ENCODE measurements around the gene KLF5.
"Not testable (repeated sequence)": the region's sequence is repeated elsewhere in the genome, so short reads cannot be mapped to it uniquely, and the experiment has no call there.

Gene KLF5

DNA sequence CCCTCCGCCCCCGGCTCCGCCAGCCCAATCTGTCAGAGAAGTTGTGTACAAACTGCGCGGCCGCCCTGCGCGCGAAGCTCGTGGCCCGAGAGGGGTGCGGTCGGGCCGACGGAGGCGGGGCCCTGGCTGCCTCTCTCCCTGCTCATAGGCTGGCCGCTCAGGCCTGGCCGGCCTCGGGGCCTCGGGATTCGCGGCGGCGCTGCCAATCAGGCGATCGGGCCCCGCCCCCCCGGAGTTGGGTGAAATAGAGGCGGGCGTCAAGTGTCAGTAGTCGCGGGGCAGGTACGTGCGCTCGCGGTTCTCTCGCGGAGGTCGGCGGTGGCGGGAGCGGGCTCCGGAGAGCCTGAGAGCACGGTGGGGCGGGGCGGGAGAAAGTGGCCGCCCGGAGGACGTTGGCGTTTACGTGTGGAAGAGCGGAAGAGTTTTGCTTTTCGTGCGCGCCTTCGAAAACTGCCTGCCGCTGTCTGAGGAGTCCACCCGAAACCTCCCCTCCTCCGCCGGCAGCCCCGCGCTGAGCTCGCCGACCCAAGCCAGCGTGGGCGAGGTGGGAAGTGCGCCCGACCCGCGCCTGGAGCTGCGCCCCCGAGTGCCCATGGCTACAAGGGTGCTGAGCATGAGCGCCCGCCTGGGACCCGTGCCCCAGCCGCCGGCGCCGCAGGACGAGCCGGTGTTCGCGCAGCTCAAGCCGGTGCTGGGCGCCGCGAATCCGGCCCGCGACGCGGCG lies at the start of gene KLF5:
TSS of gene KLF5 (plus strand) at position 270 of the 724 bp plus-strand sequence. CDS start at position 593, 323 bp downstream.
- peak; percentile 46 for DNase-seq (ENCODE audit: low read depth)

DNA sequence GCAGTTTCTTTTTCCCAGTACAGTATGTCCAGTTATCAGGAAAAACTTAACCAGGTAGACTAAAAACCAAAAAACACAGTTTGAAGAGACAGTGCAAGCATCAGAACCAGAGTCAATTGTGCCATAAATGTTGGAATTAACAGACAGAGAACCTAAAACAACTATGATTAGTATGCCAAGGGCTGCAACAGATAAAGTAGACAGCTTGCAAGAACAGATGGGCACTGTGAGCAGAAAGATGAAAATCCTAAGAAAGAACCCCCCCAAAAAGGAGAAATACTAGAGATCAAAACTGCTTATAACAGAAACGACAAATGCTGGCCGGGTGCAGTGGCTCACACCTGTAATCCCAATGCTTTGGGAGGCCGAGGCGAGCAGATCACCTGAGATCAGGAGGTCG lies 47.1 kb upstream of the KLF5 start:
- no peak for DNase-seq (ENCODE audit: low read depth)

DNA sequence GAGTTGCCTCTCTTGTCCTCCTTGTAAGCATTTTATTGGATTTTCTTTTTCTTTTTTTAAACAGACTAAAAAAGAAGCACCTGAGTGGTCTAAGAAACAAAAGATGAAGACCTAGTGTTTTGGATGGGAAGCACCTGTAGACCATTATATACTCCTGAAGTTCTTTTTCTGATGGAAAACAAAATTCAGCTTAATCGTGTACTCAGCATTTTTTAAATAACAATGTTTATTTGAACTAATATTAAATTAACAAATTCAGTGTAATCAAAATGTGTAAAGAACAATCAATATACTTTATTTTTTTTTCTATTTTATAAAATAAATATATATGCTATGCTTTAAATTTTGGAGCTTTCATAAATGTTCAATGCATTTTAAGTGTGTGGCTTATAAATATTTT lies 43.0 kb upstream of the KLF5 start:
- no peak for DNase-seq (ENCODE audit: low read depth)

DNA sequence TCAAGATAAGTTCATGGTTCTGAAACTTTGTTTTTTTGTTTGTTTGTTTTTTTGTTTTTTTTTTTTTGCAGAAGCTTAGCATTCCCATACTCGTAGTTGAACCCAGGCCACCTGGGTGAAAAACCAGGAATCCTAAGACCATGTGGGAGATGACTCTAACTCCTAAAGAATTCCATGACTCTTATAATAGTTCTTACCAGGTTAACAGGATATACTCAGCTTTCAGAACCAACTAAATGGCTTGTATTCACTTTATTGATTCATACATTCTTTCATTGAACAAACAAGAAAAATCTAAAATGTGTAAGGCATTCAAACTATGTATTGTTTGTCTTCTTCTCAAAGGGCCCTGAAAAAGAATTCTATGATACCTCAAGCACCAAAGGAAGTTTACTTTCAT lies 40.5 kb upstream of the KLF5 start:
- peak; percentile 15 for DNase-seq (ENCODE audit: low read depth)

DNA sequence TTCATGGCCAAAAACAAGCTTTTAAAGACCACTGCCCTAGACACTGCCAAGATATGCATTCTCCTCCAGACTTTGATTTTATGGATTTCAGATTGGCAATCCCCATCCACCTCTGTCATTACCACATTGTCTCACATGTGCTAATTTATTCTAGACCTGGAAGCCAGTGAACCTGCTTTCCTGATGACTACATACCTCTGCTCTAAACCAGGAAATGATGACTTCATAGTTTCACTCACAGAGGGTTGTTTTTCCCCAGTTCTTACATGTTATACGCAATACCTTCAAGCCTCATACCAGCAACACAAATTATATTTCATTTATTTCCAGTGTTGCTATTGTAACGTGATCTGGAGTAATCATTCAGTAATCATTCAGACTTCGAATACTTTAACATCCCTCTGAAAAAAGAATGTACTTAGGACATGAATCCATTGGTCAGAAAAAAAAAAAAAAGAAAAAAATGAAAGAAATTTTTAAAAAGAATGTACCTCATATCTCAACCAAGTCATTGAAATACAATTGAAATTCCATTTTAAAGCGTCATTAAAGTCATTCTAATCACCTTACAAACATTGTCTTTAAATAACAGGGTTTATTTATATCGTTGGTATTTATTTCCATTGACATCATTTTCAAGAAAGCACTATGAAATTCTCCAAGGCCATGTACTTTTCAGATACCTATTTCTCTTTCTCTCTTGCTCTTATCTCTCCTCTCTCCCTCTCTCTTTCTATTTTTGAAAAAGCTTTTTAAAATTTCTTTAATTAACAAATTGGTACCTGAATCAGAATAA lies 33.4 kb upstream of the KLF5 start:
- no peak for DNase-seq (ENCODE audit: low read depth)

DNA sequence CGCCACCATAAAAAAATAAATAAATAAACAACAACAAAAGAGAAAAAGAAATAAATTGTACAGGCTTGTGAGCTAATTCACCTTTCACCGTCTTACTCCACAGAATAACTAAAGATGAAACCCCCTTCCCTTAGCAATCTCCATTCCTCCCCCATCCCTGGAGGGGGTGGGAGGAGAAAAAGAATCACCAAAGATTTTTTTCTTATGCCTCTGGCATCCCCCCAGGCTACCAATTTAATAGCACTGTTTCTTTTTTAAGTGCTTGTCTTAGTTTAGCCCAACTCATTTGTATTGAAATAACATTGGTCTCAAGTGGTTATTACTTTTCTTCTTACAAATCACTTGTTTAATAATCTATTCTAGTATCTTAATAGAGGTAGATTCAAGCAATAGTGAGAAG lies 23.9 kb upstream of the KLF5 start:
- DNase-seq (ENCODE audit: low read depth), result no peak

DNA sequence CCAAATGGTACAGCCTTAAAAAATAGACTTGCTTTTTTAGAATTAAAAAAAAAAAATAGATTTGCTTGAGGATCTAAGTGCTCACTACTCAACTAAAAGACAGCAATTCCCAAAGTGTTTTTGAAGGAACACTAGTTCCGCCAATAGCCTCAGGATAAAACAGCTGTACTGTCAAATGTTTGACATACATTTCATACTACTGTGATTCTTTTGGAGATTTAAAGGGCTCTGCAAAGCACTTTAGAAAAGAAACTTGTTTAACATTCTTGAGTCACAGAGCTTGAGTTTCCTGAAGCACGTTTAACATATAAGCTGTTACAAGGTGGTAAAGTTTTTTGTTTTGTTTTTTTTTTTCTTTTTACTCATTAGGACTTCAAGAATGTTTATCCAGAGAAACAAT lies 23.1 kb upstream of the KLF5 start:
- DNase-seq (ENCODE audit: low read depth), result no peak

DNA sequence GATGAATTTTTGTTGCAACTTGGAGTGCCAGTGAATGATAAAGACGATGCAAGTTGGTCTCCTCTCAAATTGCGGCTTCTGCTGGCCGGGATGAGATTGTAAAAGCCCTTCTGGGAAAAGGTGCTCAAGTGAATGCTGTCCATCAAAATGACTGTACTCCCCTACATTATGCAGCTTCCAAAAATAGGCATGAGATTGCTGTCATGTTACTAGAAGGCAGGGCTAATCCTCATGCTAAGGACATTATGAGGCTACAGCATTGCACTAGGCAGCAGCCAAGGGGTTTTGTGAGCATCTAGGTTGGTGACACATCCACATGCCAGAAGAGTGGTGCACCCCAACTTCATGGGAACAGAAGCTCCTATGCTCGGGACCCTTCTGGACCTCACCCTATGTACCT lies 22.2 kb upstream of the KLF5 start:
- no peak for DNase-seq (ENCODE audit: low read depth)

DNA sequence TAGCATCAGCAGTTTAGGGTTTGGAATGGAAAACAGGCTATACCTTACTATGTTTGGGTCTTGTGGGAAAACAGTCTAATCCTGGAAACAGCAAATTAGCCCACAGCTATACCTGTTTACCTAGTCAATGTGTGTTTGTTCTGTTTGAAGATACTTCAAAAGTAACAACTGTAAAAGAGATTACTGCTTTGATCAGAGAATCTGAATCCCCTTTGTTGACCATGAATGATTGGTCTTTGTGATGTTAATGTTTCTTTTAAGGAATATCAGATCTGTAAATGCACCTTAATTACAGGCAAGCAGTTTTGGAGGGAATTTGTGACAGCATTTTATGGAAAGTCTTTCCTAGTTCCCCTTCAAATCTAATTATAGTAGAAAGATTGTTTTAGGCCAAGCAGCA lies 20.7 kb upstream of the KLF5 start:
- DNase-seq (ENCODE audit: low read depth), result no peak

DNA sequence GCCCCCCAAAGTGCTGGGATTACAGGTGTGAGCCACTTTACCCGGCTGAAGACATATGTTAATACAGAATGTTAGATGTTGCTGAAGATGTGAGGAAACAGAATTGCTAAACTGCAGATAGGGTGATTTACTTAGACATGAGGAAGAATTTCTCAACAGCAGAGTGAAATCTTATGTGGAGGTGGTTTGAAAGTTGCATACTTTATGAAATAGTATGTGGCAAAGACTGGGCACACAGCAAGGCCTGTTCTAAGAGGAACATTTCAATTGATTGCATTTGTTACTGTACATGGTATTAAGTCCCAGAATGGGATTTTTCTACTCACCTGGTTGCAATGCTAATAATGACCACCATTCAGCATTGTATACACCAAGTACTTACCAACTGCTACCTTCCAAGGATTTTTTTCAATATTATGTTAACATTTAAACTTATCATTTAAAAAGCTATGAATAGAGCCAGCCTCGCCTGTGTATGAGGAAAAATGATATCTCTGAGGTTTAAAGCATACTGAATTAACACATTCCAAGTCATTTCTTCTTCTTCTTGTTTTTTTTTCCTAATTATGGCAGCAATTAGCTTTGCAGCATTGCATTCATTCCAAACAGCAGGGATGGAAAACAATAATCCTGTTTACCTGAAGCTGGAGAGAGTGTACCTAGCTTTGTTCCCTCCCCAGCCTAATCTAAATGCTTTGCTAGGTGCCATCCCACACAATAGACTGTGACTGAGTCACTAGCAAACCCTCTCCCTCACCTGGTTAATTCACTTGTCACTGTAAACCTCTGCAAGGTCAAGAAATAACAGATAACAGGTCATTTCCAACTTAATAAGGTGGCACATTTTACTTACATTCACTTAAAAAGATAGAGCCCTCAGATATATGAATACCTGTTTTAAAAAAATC lies 19.4 kb upstream of the KLF5 start:
- DNase-seq (ENCODE audit: low read depth), result no peak

DNA sequence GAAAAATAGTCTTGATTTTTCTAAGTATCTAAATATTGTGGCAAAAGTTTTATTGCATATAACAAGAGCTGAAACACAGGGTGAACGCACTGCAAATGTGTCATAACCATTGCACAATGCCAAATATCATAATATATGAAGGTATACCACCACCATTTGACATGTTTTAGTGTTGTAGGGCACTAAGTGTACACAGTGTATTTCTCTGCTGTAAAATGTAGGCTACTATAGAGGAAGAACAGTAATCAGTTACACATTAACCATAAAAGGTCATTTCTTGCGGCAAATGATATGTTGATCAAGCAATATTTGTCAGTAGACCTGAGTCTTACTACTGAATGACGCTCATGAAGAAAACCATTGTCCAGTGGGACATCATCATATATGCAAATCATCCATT lies 18.3 kb upstream of the KLF5 start:
- DNase-seq (ENCODE audit: low read depth), result no peak

DNA sequence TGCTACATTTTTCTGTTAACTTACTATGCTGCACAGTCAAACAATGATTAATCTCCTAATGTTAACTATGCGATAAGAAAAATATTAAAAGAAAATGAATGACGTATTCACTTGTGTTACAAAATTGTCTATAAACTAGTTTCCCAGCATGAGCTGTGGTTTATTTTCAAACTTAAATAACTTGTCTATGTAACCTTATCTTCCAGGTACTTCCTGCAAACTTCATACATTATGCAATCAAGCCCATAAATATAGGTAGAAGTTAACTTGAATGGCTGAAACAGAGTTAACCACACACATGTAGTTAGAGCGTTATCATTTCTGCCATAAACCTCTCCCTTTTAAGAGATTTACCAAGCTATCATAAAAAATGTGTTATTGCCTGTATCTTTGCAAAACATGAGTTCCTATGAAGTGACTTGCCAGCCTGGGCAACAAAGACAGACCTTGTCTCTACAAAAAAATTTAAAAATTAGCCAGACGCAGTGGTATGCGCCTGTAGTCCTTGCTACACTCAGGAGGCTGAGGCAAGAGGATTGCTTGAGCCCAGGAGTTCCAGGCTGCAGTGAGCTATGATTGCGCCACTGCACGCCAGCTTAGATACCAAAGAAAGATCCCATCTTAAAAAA lies 17.7 kb upstream of the KLF5 start:
- DNase-seq (ENCODE audit: low read depth), result no peak

DNA sequence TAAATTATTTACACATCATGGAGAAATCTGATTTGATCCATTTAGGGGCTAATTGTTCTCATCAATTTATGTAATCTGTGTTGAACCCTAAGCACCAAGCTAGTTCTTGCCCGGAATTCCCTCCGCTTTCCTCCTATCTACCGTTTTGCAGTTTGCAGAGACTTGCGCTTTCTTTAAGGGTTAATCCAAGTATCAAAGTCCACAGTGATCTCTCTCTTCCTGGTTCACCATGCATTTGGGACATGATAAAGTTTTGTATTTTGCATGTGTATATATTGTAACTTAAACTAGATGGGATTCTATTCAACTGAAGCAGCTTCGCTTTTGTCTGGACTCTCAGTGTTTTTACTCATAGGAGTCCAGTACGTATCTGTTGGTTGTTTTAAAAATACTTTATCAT lies 13.8 kb upstream of the KLF5 start:
- no peak for DNase-seq (ENCODE audit: low read depth)

DNA sequence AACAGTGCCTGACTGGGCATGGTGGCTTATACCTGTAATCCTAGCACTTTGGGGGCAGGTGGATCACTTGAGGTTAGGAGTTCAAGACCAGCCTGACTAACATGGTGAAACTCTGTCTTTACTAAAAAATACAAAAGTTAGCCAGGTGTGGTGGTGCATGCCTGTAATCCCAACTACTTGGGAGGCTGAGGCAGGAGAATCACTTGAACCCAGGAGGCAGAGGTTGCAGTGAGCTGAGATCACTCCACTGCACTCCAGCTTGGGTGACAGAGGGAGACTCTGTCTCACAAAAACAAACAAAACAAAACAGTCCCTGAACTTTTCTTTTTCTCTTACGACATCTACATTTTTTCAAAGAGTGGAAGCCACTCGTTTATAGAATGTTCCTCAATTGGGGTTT lies 10.2 kb upstream of the KLF5 start:
- DNase-seq (ENCODE audit: low read depth), result not testable (repeated sequence)

DNA sequence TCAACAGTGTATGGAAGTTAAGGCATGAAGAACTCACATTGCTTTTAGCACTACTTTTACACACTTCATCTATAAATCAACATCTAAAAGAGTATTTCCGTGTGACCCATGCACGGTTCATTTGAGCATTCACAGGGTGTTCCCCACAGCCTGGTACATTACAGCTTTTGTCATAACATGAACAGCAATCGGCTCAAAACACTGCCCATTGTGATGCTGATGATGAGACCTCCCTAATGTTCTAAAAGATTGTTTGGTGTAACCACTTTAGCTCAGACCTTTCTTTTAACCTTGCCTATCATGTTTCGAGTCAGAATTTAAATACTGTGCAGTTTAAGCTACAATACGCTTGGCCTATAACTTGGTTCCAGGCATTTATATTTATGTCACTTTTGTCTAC lies 4.1 kb upstream of the KLF5 start:
- no peak for DNase-seq (ENCODE audit: low read depth)

DNA sequence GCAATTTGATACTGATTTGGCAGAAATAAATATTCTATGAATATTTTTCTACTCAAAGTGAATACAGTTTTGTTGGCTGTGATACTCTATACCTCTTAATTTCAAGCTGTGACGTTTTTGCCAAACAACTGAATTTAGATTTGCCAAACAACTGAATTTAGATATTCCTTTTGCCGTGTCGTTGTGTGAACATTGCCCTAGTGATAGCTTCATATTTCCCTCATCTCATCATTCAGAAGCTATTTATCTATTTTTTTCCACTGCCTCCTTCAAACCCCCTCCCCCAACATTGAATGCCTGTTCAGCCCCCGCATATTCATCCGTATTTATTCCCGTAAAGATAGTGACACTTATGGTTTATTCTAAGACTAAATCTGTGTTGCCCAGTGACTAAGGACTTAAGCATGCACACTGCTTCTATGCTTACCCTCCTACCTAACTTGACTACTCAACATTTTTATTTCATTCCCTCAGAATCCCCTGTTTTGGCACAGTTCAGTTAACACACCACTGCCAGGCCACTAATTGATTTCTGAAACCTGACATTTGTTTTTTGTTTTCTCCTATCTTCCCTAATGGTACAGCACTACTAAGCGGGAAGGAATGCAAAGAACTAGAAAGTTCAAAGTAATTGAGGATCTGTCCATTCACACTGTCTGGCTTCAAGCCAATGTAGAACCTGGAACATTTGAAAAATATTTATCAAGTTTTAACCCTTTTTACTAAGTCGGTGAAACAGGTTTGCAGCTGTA lies 2.8 kb upstream of the KLF5 start:
- DNase-seq (ENCODE audit: low read depth), result peak; percentile 31

DNA sequence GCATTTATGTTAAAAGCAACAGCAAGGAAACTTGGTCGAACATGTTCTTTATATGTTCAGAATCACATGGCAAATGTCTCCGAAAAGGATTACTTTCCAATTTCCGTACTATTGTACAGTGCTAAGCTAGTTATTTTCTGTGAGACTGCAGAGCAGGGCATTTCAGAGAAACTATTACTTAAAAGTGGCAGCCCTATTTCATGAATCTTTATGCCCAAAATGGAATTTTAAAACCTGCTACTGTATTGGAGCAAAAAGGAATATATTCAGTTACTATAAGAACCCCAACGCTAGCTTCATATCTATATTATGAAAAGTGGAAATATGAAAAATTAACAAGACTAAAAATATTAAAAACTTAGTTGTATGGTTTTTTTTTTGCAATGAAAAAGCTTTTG lies 2.2 kb upstream of the KLF5 start:
- DNase-seq (ENCODE audit: low read depth), result no peak

DNA sequence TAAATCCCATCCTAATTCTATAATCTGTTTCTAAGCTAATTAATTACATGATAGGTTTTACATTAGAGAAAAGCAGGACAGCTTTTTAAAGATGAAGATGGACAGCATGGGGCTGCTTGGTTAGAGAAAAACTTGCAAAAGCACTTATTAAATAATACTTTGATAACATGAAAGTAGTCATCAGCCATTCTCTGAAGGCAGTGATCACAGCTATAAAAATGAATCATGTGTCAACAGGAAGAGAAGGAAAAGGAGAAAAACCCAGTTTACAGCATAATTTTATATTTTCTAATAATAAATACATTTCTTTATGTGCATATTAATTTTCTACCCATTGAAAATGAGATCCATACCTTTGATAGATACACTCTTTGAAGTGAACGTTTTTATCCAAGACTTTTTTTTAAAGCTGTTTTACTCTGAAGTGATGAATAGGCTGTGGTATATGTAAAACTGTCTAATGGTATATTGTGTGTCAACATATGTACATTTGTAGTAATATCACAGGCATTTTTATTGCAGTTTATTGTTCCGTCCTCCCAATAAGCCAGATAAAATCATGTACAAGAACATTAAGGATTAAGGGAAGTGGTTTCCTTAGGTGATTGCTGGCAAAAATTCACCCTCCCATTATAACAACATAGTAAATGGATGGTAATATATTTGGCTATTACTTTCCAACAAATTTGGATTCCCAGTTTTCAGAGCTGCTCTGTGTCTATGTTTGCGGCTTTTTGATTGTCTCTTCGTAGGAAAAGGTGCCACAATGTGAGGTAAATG lies 1.3 kb upstream of the KLF5 start:
- DNase-seq (ENCODE audit: low read depth), result no peak

DNA sequence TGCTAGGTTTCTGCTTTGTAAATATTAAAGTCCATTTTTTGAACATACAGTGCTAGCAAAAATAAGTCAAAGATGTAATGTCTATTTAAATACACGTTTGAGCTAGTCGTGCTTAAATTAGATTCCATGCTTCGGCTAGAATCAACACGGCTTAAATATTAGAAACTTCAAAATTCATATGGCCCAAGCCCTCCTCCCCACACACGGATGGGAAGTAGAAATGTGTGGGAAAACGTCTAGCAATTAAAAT lies 816 bp upstream of the KLF5 start:
- DNase-seq (ENCODE audit: low read depth), result no peak

DNA sequence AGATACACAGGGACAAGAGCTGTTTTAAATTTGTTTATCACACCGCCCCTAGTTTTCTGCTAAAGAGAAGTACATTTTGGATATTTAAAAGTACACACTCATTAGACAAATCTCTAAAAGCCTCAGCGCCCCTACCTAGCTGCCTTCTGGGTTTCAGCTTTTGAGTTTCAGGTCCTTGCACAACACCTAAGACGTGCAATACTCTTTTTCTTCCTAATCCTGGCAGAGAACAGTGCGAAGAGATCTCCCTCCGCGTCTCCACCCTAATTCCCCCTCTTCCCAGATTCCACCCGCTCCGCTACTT lies 421 bp upstream of the KLF5 start:
- DNase-seq (ENCODE audit: low read depth), result no peak
